ENCODE data around the gene PPFIA3.

GRCh38 chr19:49129238-49129583 is 9.9 kb downstream of the PPFIA3 start:
- TF ChIP-seq CTCF (IDR thresholded peaks at IDR 0.05) (no peak), POLR2A (IDR thresholded peaks at IDR 0.05) (no peak)
